HFFc6 (cell line): ENCODE results near the gene VSIG10L2. TPM values are rescaled to one million over a fixed set of nuclear protein-coding genes. Genes with fewer than 3 reads are reported as not detected.

ENCODE experiments used
- DNase-seq: peaks from one replicate; pipeline ENCODE4 v3.0.0-alpha.2; 2018
- H3K27ac Mint-ChIP-seq: 2 replicates; pipeline ENCODE4 v1.8.0; 2020; ENCODE audit warnings: mild to moderate bottlenecking, mixed read lengths
- H3K27me3 Mint-ChIP-seq: 2 replicates; pipeline ENCODE4 v1.8.0; 2021; ENCODE audit warnings: mild to moderate bottlenecking, moderate library complexity, mixed read lengths; ENCODE audit not compliant: insufficient read depth
- H3K36me3 Mint-ChIP-seq: 2 replicates; pipeline ENCODE4 v1.8.0; 2021; ENCODE audit warnings: low read depth, mixed read lengths
- H3K4me1 Mint-ChIP-seq: 2 replicates; pipeline ENCODE4 v1.8.0; 2020; ENCODE audit warnings: low read depth, mixed read lengths
- H3K4me3 Mint-ChIP-seq: 2 replicates; pipeline ENCODE4 v1.8.0; 2020; ENCODE audit warnings: mild to moderate bottlenecking, moderate library complexity, mixed read lengths
- H3K9me3 Mint-ChIP-seq: 2 replicates; pipeline ENCODE4 v1.8.0; 2020; ENCODE audit warnings: mild to moderate bottlenecking, mixed read lengths
- total RNA-seq, 6 experiments: library from RNA; stranded (reverse); fragmentation: NEBNext Ultra II Directional; extraction: Animal tissue kit (Norgen Biotek cat#: 25700); gene quantifications; 2 replicates in 1 of 6; 3 replicates in 5 of 6; pipeline ENCODE4 v1.2.3, GENCODE V29; 2021
- TF ChIP-seq, protein P1 (sequence below): fragments of 200-600 bp; sonication (generic); IDR thresholded peaks from 2 replicates; pipeline ENCODE4 v1.5.0; 2021; ENCODE audit warnings: antibody characterized with exemption, mild to moderate bottlenecking

VSIG10L2 gene
- total RNA-seq, 6 experiments from 2014 or later: not detected

DNA sequence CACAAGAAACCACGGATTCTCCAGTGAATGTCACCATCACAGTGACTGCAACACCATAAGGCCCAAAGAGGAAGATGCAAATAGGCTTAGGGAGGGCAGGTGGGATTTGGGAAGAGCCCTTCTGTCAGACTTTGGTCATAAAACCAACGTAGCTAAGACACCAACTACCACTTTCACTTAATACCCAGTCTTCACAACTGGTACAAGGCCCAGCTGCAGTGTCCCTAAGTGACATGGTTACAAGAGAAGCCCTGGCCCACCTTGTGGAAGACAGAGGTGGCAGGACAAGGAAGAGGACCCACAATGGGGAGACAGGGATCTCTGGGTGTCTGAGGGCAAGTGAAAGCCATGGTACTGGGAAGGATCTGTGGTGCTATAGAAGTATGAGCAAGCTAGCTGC, 10.0 kb downstream of the VSIG10L2 start:
- H3K27ac Mint-ChIP-seq: no peak overlapping the region
- TF ChIP-seq, protein P1, sequence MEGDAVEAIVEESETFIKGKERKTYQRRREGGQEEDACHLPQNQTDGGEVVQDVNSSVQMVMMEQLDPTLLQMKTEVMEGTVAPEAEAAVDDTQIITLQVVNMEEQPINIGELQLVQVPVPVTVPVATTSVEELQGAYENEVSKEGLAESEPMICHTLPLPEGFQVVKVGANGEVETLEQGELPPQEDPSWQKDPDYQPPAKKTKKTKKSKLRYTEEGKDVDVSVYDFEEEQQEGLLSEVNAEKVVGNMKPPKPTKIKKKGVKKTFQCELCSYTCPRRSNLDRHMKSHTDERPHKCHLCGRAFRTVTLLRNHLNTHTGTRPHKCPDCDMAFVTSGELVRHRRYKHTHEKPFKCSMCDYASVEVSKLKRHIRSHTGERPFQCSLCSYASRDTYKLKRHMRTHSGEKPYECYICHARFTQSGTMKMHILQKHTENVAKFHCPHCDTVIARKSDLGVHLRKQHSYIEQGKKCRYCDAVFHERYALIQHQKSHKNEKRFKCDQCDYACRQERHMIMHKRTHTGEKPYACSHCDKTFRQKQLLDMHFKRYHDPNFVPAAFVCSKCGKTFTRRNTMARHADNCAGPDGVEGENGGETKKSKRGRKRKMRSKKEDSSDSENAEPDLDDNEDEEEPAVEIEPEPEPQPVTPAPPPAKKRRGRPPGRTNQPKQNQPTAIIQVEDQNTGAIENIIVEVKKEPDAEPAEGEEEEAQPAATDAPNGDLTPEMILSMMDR: no peak
- no peaks in the 10 kb centered on the region for H3K9me3 Mint-ChIP-seq
- H3K4me3 Mint-ChIP-seq: no peak overlapping the region
- no peaks in the 10 kb centered on the region for H3K4me1 Mint-ChIP-seq
- H3K27me3 Mint-ChIP-seq: peaks cover 27% of the 10 kb centered on the region
- no peak for DNase-seq
- no peaks in the 10 kb centered on the region for H3K36me3 Mint-ChIP-seq

DNA sequence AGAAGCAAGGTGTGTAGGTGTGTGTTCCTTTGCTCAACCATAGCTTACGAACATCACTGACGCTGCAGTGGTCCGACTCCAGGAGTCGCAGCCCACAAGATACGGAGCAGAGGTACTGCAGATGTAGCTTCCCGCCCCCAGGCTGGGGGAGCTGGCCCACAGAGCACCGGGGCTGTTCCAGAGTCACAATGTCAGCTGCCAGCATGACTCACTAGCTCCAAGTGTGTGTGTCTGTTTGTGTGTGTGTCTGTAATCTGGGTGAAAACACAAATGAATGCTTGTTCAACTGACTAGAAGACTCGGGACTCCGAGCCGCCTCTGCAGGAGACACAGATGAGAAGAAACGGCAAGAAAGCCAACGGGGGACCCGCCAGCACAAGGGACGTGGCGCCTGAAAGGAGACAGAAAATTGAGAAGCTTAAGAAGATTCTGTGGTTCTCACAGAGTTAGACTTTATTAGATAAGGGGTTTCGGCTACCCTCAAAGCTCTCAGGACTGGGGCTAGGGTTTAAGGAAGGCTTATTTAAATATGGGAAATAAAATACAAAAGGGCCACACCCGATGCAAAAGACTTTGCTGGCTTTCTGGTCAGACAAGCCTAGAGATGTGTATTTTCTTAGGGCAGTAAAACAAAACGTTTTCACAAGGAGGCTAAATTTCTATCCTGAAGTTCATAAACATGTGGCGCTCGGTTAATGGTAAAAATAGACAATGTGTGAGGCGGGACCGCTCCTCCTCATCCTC, 10.7 kb downstream of the VSIG10L2 start:
- no peak for DNase-seq
- no peaks in the 10 kb centered on the region for H3K9me3 Mint-ChIP-seq
- H3K36me3 Mint-ChIP-seq: no peaks in the 10 kb centered on the region
- H3K27ac Mint-ChIP-seq: no peak overlapping the region
- no peak overlapping the region for H3K4me3 Mint-ChIP-seq
- H3K27me3 Mint-ChIP-seq: peaks cover 23% of the 10 kb centered on the region
- TF ChIP-seq, protein P1: no peak
- no peaks in the 10 kb centered on the region for H3K4me1 Mint-ChIP-seq

DNA sequence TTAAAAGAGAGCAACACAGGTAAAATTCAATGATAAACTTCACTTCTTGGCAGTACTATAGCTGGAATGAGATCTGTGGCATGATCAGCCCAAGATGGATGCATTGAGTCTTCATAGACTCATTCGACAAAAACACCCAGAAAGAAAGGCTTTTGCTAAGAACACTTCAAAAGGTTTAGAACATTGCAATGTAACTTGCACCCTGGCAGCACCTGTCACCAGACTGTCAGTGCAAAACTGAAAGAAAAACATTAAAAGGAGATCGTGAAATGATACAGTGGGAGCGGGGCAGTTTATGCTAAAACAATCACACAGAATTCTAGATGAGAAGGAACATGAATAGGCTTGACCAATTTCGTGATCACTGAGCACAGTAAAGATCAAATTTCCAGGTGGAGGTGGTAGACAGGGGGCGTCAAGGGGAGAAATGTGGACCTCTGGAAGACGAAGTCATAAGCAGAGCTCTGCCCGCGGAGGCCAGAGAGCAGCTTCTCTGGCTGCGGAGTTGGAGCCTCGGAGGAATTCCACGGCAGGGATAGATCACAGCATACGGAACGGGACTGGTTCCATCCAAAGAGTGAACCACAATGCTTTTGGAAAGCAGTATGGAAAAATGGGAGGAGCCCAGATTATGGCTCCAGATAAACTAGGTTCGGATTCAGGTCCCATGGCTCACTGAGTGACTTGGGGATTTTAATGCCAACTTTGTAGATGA, 11.9 kb downstream of the VSIG10L2 start:
- Mint-ChIP-seq H3K4me3 (no peak overlapping the region), H3K36me3 (no peaks in the 10 kb centered on the region), H3K9me3 (no peaks in the 10 kb centered on the region; the same call in 1 of the 2 replicates), H3K4me1 (no peaks in the 10 kb centered on the region), H3K27me3 (peaks cover 22% of the 10 kb centered on the region), H3K27ac (no peak overlapping the region)
- DNase-seq: no peak
- TF ChIP-seq, protein P1: no peak

DNA sequence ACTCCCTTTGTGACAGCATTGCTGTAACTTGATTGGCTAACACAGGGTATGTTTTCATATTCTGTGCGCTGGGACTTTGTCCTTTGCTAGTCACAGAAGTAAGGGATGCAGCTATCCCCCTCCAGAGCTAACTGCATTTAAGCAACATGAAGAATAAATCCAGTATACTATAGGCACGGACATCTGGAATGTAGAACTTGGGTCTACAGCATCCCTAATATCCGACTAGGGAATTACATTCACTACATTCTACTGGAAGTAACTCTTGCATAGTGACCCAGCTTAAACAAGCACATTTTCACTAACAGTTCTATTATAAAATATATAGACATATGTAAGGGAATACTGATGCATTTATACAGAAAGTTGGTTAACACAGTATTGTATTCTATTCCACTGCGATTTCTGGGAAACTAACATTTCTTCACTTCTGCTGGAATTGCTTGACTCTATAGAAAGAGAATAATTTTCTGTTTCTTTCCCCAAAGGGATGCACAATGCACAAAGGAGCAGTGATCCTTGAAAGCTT, 13.1 kb downstream of the VSIG10L2 start:
- no peak for DNase-seq
- Mint-ChIP-seq H3K27ac (no peak overlapping the region), H3K4me3 (no peak overlapping the region), H3K27me3 (peaks cover 22% of the 10 kb centered on the region), H3K9me3 (no peaks in the 10 kb centered on the region; the same call in 1 of the 2 replicates), H3K36me3 (no peaks in the 10 kb centered on the region), H3K4me1 (no peaks in the 10 kb centered on the region)
- TF ChIP-seq, protein P1: no peak

DNA sequence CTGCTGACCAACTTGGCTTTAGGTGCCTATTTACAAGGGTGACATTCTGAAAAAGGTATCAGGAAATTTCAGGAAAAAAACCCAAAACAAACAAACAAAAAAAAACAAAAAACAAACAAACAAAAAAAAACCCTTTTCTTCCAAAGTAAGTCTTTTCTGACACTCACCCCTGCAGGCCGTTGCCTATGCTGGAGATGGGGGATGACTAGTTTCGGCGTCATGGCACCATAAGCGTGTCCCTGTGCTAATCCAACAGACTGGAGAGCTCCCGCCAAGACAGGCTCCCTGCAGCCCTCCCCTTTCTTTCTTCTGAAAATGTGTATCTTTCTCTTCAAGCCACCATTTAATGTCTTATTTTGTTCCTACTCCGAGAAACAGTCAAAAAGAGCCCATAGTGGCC, 13.7 kb downstream of the VSIG10L2 start:
- Mint-ChIP-seq H3K27me3 (peaks cover 19% of the 10 kb centered on the region), H3K36me3 (no peaks in the 10 kb centered on the region), H3K4me1 (no peaks in the 10 kb centered on the region), H3K27ac (no peak overlapping the region), H3K9me3 (no peaks in the 10 kb centered on the region; the same call in 1 of the 2 replicates), H3K4me3 (no peak overlapping the region)
- no peak for DNase-seq
- TF ChIP-seq, protein P1: no peak
